Measurements from ENCODE around the gene EPB41. TPM values are rescaled to one million over a fixed set of nuclear protein-coding genes. Genes with fewer than 3 reads are reported as not detected.
A peak's percentile ranks its signal among the peaks of the same experiment; 100 is the strongest.

The EPB41 gene
- total and polyA plus RNA-seq, 9 of the 15 experiments (the other 6 are each of a cell fraction or from before 2014, with no cell fraction given) = 3.7 to 213 (median 141) TPM

- TF ChIP-seq ZBTB40 (IDR thresholded peaks at IDR 0.05) (peak; percentile 46; the same call in 1 of the 2 replicates), ZBTB40 (CRISPR knock-in tag; IDR thresholded peaks at IDR 0.05) (no peak), MXI1 (IDR thresholded peaks at IDR 0.05; ENCODE audit: low read depth, low read length) (no peak), PHTF2 (CRISPR knock-in tag; IDR thresholded peaks at IDR 0.05) (no peak), SMARCB1 (IDR thresholded peaks at IDR 0.05; ENCODE audit: insufficient read length, low read depth) (no peak), CTCFL (IDR thresholded peaks at IDR 0.05; ENCODE audit: borderline replicate concordance, insufficient read depth, low read depth, low read length, poor library complexity, severe bottlenecking) (no peak), ZBTB9 (CRISPR knock-in tag; IDR thresholded peaks at IDR 0.05) (no peak), ZNF785 (CRISPR knock-in tag; IDR thresholded peaks at IDR 0.05) (no peak), ZNF224 (CRISPR knock-in tag; IDR thresholded peaks at IDR 0.05) (no peak), USF2 (CRISPR knock-in tag; IDR thresholded peaks at IDR 0.05) (no peak), IRF2 (CRISPR knock-in tag; IDR thresholded peaks at IDR 0.05) (no peak)
These were observed 894 bp downstream of the EPB41 start (continued) for GRCh38 chr1:28915031-28915895.
